Kidney (tissue), 14 donors: ENCODE data around the gene CCDC149. TPM values are rescaled to one million over a fixed set of nuclear protein-coding genes. Genes with fewer than 3 reads are reported as not detected.

Experiments
- DNase-seq, 5 donors: peaks; one replicate each; pipeline ENCODE4 v3.0.0-alpha.2; 2013 to 2020
- FAIRE-seq: peaks from 2 replicates; lab custom pipeline; 2012; peaks lifted over from hg19 to GRCh38; lab: Jason Lieb, UNC
- H3K27ac ChIP-seq, 2 donors: one replicate each; pipeline ENCODE4 v1.7.0; 2013; ENCODE audit warnings: low read depth in 2 of 2, low read length in 2 of 2, inconsistent platforms in 1 of 2
- H3K27me3 ChIP-seq: one replicate; pipeline ENCODE4 v1.7.1; 2013; ENCODE audit warnings: low read length, inconsistent platforms; ENCODE audit not compliant: control insufficient read depth, insufficient read depth
- H3K36me3 ChIP-seq, 3 donors: one replicate each; pipeline versions ENCODE4 v1.7.0 to v1.7.1; 2013; ENCODE audit warnings: low read length in 3 of 3, control low read depth in 1 of 3, inconsistent platforms in 1 of 3; ENCODE audit not compliant: insufficient read depth in 3 of 3, control insufficient read depth in 2 of 3
- H3K4me1 ChIP-seq, 3 donors: one replicate each; pipeline versions ENCODE4 v1.7.0 to v1.7.1; 2013; ENCODE audit warnings: low read length in 3 of 3, inconsistent platforms in 1 of 3, low read depth in 1 of 3; ENCODE audit not compliant: control insufficient read depth in 2 of 3, insufficient read depth in 2 of 3
- H3K4me3 ChIP-seq, 3 donors: one replicate each; pipeline versions ENCODE4 v1.7.0 to v1.8.1; 2013; ENCODE audit warnings: low read length in 3 of 3, control low read depth in 1 of 3, inconsistent platforms in 1 of 3
- H3K9ac ChIP-seq, 3 donors: one replicate each; pipeline versions ENCODE4 v1.7.0 to v1.7.1; 2013; ENCODE audit warnings: low read length in 3 of 3, control low read depth in 1 of 3, inconsistent platforms in 1 of 3
- H3K9me3 ChIP-seq, 3 donors: one replicate each; pipeline versions ENCODE4 v1.7.0 to v1.7.1; 2013; ENCODE audit warnings: low read length in 3 of 3, control low read depth in 1 of 3, inconsistent platforms in 1 of 3; ENCODE audit not compliant: control insufficient read depth in 2 of 3, insufficient read depth in 1 of 3
- intact Hi-C: fragments of 100-400 bp; cut with DNase I; formaldehyde crosslinking; loops from one replicate; pipeline ENCODE4 v1.11.1; 2022
- polyA plus RNA-seq: library from polyadenylated mRNA; stranded (reverse); fragments of 350-450 nt; fragmentation: Illumina TruSeq; extraction: RNeasy Lipid Tissue Mini Kit (QIAGEN cat#74804); gene quantifications from one replicate; pipeline ENCODE4 v1.2.3, GENCODE V29; 2014; ENCODE audit warnings: low read depth, low replicate concordance; ENCODE audit not compliant: insufficient read depth
- total RNA-seq: library from RNA; stranded (reverse); fragmentation: NEBNext Ultra II Directional; extraction: Animal tissue kit (Norgen Biotek cat#: 25700); gene quantifications from one replicate; pipeline ENCODE4 v1.2.1, GENCODE V29; 2021
- TF ChIP-seq, protein P1 (sequence below): IDR thresholded peaks from 3 replicates; pipeline ENCODE4 v1.5.1; 2012; ENCODE audit warnings: mild to moderate bottlenecking, moderate library complexity, borderline replicate concordance; ENCODE audit not compliant: insufficient read depth; ENCODE audit errors: extremely low read depth
- donor health status: control.
- donor health status: control.
- donor health status: control.
- donor health status: control.
- donor health status: control.
- donor health status: DM: yes; HTN: yes; CAD: no.
- donor health status: Normal renal cell carcinoma (clear cell type).

CCDC149 gene
- total and polyA plus RNA-seq, 2 donors from 2014 or later = 6.9 to 21.8 TPM

DNA sequence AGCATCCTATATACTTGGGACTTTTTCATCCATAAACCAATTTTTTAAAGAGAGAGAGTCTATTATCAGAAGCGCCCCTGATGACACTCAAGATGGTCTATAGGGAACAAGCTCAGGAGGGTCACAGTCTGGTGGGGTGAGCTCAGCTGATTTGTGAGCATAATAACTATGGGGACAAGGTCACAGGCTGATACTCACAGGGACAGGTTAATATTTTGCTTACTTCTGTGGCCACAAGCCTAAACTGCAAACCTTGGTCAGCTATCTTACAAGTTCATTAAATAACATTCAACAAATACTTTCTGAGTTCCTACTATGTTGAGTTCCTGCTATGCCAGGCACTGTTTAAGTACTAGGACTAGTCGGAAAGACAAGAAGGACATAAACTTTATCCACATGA lies 10.2 kb upstream of the CCDC149 start:
- Histone ChIP-seq H3K9ac (no peak overlapping the region), H3K9me3 (peaks cover 0 to 9% (median 0%) of the 10 kb centered on the region in 3 donors), H3K27me3 (no peaks in the 10 kb centered on the region), H3K27ac (no peak overlapping the region), H3K36me3 (no peaks in the 10 kb centered on the region), H3K4me3 (no peak overlapping the region), H3K4me1 (peaks cover 0 to 8% (median 0%) of the 10 kb centered on the region in 3 donors)
- no peak for FAIRE-seq
- no peak for DNase-seq
- intact Hi-C loops = no loop called here
- TF ChIP-seq, protein P1, sequence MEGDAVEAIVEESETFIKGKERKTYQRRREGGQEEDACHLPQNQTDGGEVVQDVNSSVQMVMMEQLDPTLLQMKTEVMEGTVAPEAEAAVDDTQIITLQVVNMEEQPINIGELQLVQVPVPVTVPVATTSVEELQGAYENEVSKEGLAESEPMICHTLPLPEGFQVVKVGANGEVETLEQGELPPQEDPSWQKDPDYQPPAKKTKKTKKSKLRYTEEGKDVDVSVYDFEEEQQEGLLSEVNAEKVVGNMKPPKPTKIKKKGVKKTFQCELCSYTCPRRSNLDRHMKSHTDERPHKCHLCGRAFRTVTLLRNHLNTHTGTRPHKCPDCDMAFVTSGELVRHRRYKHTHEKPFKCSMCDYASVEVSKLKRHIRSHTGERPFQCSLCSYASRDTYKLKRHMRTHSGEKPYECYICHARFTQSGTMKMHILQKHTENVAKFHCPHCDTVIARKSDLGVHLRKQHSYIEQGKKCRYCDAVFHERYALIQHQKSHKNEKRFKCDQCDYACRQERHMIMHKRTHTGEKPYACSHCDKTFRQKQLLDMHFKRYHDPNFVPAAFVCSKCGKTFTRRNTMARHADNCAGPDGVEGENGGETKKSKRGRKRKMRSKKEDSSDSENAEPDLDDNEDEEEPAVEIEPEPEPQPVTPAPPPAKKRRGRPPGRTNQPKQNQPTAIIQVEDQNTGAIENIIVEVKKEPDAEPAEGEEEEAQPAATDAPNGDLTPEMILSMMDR = no peak

DNA sequence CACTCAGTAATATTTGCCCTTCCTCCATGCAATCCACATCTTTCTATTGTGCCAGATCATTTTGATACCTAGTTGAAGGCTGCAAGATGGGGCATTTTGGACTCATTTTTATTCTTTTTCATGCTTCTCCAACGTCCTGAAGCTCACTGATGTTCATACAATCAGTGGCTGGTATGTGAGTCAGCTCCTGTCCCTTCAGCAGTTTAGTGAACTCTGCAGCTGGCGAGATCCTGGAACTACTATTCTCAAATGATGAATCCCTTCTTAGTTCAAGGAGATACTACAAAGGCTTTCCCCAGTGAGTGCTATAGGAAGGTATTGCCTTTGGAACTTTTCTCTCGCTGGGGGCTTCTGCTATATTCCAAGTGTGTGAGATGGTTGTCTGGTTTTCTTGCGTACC lies 9.6 kb upstream of the CCDC149 start:
- no peak overlapping the region for H3K4me3 ChIP-seq
- no peaks in the 10 kb centered on the region for H3K27me3 ChIP-seq
- peaks cover 0 to 9% (median 0%) of the 10 kb centered on the region in 3 donors for H3K9me3 ChIP-seq
- no peak overlapping the region for H3K9ac ChIP-seq
- TF ChIP-seq, protein P1 = no peak
- H3K4me1 ChIP-seq = peaks cover 0 to 8% (median 0%) of the 10 kb centered on the region in 3 donors
- H3K36me3 ChIP-seq = no peaks in the 10 kb centered on the region
- intact Hi-C loops = no loop called here
- FAIRE-seq (no peak), DNase-seq (no peak)
- no peak overlapping the region for H3K27ac ChIP-seq

DNA sequence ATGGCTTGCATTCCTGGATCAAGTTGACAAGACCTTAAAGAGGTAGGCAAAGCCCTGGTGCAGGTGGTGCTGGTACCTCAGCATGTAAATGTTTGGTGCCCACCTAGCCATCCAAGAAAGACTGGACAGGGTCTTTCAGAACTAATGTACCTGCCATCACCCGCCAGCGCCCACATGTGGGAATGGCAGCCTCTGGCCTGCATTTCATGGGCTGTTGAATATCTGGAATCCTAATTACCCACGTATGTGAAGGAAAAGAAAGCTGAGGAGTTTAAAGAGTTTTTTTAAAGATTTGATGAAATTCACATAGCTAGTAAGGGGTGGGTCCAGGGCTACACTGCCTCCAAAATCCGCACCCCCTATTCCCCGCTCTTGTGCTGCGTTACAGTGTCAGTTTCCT lies 8.6 kb upstream of the CCDC149 start:
- H3K9ac ChIP-seq = no peak overlapping the region
- H3K4me1 ChIP-seq = peaks cover 0 to 8% (median 0%) of the 10 kb centered on the region in 3 donors
- peaks cover 0 to 9% (median 0%) of the 10 kb centered on the region in 3 donors for H3K9me3 ChIP-seq
- DNase-seq = peak in 4 of 5 donors; percentile 51 to 75 (median 64)
- H3K36me3 ChIP-seq = no peaks in the 10 kb centered on the region
- H3K27me3 ChIP-seq = no peaks in the 10 kb centered on the region
- FAIRE-seq = no peak
- no peak overlapping the region for H3K27ac ChIP-seq
- TF ChIP-seq, protein P1 = no peak
- no peak overlapping the region for H3K4me3 ChIP-seq
- intact Hi-C loops = no loop called here

DNA sequence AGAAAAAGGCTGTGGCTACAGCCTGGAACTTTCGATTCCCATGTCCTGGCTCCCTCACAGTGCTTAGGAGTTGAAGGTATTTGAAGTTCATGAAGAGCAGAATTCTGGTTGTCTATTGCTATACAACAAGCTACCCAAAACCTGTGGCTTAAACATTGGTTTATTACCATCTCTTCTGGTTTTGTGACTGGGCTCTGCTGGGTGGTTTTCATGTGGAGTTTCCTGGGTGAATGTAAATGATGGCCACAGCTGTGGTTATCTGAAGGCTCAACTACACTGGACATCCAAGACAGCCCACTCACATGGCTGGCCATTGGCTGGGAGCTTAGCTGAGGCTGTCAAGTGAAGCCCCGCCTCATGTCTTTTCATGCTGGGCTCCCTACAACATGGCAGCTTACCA lies 7.2 kb upstream of the CCDC149 start:
- no peaks in the 10 kb centered on the region for H3K27me3 ChIP-seq
- no peak overlapping the region for H3K27ac ChIP-seq
- no peak overlapping the region for H3K4me3 ChIP-seq
- no peaks in the 10 kb centered on the region for H3K36me3 ChIP-seq
- DNase-seq = no peak
- peaks cover 0 to 9% (median 0%) of the 10 kb centered on the region in 3 donors for H3K9me3 ChIP-seq
- TF ChIP-seq, protein P1 = no peak
- no peak for FAIRE-seq
- H3K4me1 ChIP-seq = peaks cover 0 to 8% (median 0%) of the 10 kb centered on the region in 3 donors
- no peak overlapping the region for H3K9ac ChIP-seq
- intact Hi-C loops = no loop called here
